PFSK-1 (cell line): ENCODE results near the gene PHACTR1.

Experiments
- FOXP2 ChIP-seq: optimal IDR thresholded peaks from 2 replicates; pipeline ENCODE3; 2011; ENCODE audit warnings: borderline replicate concordance, control low read depth, inconsistent platforms; ENCODE audit not compliant: insufficient read depth; ENCODE audit errors: extremely low read length, extremely low read depth
- POLR2AphosphoS5 ChIP-seq: IDR thresholded peaks from 2 replicates; pipeline ENCODE4 v1.6.1; 2012; ENCODE audit warnings: low read depth, mild to moderate bottlenecking, control low read depth, low read length, moderate library complexity
- REST ChIP-seq, 2 experiments: IDR thresholded peaks; 2 replicates each; pipeline versions ENCODE4 v1.6.1 to v1.8.0; 2011 to 2012; ENCODE audit warnings: low read depth in 2 of 2, low read length in 2 of 2, control low read depth in 1 of 2, inconsistent platforms in 1 of 2, mild to moderate bottlenecking in 1 of 2, moderate library complexity in 1 of 2; ENCODE audit not compliant: insufficient read depth in 1 of 2
- SIN3A ChIP-seq: IDR thresholded peaks from 2 replicates; pipeline ENCODE4 v1.6.1; 2012; ENCODE audit warnings: mild to moderate bottlenecking, low read length, moderate library complexity, borderline replicate concordance; ENCODE audit not compliant: insufficient read depth
- TAF1 ChIP-seq: IDR thresholded peaks from 2 replicates; pipeline ENCODE4 v1.6.1; 2012; ENCODE audit warnings: low read length, control low read depth, borderline replicate concordance; ENCODE audit not compliant: insufficient read depth

- TF ChIP-seq POLR2AphosphoS5, result no peak
- TF ChIP-seq TAF1, result no peak
- TF ChIP-seq REST (IDR thresholded peaks at IDR 0.05; ENCODE audit: insufficient read depth in 1 of 2, low read depth in 2 of 2, low read length in 2 of 2), result no peak
- no peak for TF ChIP-seq SIN3A
- no peak for TF ChIP-seq FOXP2
Measured at GRCh38 chr6:12714022-12714421, 2.5 kb upstream of the PHACTR1 start.
